ENCODE results near the gene C3orf22.

Gene C3orf22

GRCh38 chr3:126516152-126516935, 42.4 kb downstream of the C3orf22 start:
- ATAC-seq (replicated peaks) (no peak), DNase-seq (no peak)
- Mint-ChIP-seq H3K27me3 (peaks cover 0 to 22% of the 10 kb centered on the region in 2 donors), H3K4me3 (no peak overlapping the region), H3K36me3 (ENCODE audit: insufficient read depth) (no peaks in the 10 kb centered on the region), H3K27ac (no peak overlapping the region), H3K4me1 (ENCODE audit: low read depth in 2 of 2) (peaks cover 0 to under 1% of the 10 kb centered on the region in 2 donors), H3K9me3 (no peaks in the 10 kb centered on the region)

- Mint-ChIP-seq H3K36me3 (ENCODE audit: insufficient read depth) (no peaks in the 10 kb centered on the region), H3K4me1 (ENCODE audit: low read depth in 2 of 2) (peaks cover 0 to 5% of the 10 kb centered on the region in 2 donors), H3K4me3 (no peak overlapping the region), H3K27me3 (peaks cover 0 to 22% of the 10 kb centered on the region in 2 donors), H3K9me3 (no peaks in the 10 kb centered on the region), H3K27ac (no peak overlapping the region)
- no peak for ATAC-seq (replicated peaks)
- DNase-seq = no peak
These were observed 43.5 kb downstream of the C3orf22 start for GRCh38 chr3:126515066-126515706.

- DNase-seq (no peak), ATAC-seq (replicated peaks) (no peak)
- peaks cover 0 to 22% of the 10 kb centered on the region in 2 donors for H3K27me3 Mint-ChIP-seq
- H3K36me3 Mint-ChIP-seq (ENCODE audit: insufficient read depth) = no peaks in the 10 kb centered on the region
- H3K27ac Mint-ChIP-seq = no peak overlapping the region
- H3K4me3 Mint-ChIP-seq = no peak overlapping the region
- H3K9me3 Mint-ChIP-seq = no peaks in the 10 kb centered on the region
- H3K4me1 Mint-ChIP-seq (ENCODE audit: low read depth in 2 of 2) = peaks cover 0 to 5% of the 10 kb centered on the region in 2 donors
These were observed 44.6 kb downstream of the C3orf22 start for GRCh38 chr3:126514161-126514560.

GRCh38 chr3:126512916-126513650, 45.6 kb downstream of the C3orf22 start:
- H3K4me3 Mint-ChIP-seq = no peak overlapping the region
- ATAC-seq (replicated peaks) (no peak), DNase-seq (no peak)
- no peaks in the 10 kb centered on the region for H3K9me3 Mint-ChIP-seq
- H3K27ac Mint-ChIP-seq = no peak overlapping the region
- H3K27me3 Mint-ChIP-seq = peaks cover 0 to 19% of the 10 kb centered on the region in 2 donors
- peaks cover 0 to 5% of the 10 kb centered on the region in 2 donors for H3K4me1 Mint-ChIP-seq (ENCODE audit: low read depth in 2 of 2)
- H3K36me3 Mint-ChIP-seq (ENCODE audit: insufficient read depth) = no peaks in the 10 kb centered on the region

GRCh38 chr3:126512026-126512425, 46.7 kb downstream of the C3orf22 start:
- Mint-ChIP-seq H3K36me3 (ENCODE audit: insufficient read depth) (no peaks in the 10 kb centered on the region), H3K4me3 (no peak overlapping the region), H3K4me1 (ENCODE audit: low read depth in 2 of 2) (peaks cover 0 to 5% of the 10 kb centered on the region in 2 donors), H3K9me3 (no peaks in the 10 kb centered on the region), H3K27me3 (peaks cover 0 to 14% of the 10 kb centered on the region in 2 donors), H3K27ac (no peak overlapping the region)
- DNase-seq (no peak), ATAC-seq (replicated peaks) (no peak)

GRCh38 chr3:126511291-126511690, 47.4 kb downstream of the C3orf22 start:
- Mint-ChIP-seq H3K27ac (no peak overlapping the region), H3K9me3 (no peaks in the 10 kb centered on the region), H3K27me3 (peaks cover 2 to 12% of the 10 kb centered on the region in 2 donors), H3K4me3 (no peak overlapping the region), H3K4me1 (ENCODE audit: low read depth in 2 of 2) (peaks cover 0 to 5% of the 10 kb centered on the region in 2 donors), H3K36me3 (ENCODE audit: insufficient read depth) (no peaks in the 10 kb centered on the region)
- ATAC-seq (replicated peaks) (no peak), DNase-seq (no peak)

- peaks cover 5 to 21% of the 10 kb centered on the region in 2 donors for H3K27me3 Mint-ChIP-seq
- H3K9me3 Mint-ChIP-seq = no peaks in the 10 kb centered on the region
- DNase-seq (no peak), ATAC-seq (replicated peaks) (no peak)
- no peak overlapping the region for H3K27ac Mint-ChIP-seq
- no peak overlapping the region for H3K4me3 Mint-ChIP-seq
- H3K36me3 Mint-ChIP-seq (ENCODE audit: insufficient read depth) = no peaks in the 10 kb centered on the region
- H3K4me1 Mint-ChIP-seq (ENCODE audit: low read depth in 2 of 2) = peaks cover 0 to 5% of the 10 kb centered on the region in 2 donors
These were observed 48.3 kb downstream of the C3orf22 start for GRCh38 chr3:126510308-126510910.

GRCh38 chr3:126509597-126510307, 49.0 kb downstream of the C3orf22 start:
- Mint-ChIP-seq H3K27me3 (peaks cover 12 to 27% of the 10 kb centered on the region in 2 donors), H3K4me1 (ENCODE audit: low read depth in 2 of 2) (peaks cover 0 to 5% of the 10 kb centered on the region in 2 donors), H3K27ac (no peak overlapping the region), H3K4me3 (no peak overlapping the region), H3K36me3 (ENCODE audit: insufficient read depth) (no peaks in the 10 kb centered on the region), H3K9me3 (no peaks in the 10 kb centered on the region)
- DNase-seq (no peak), ATAC-seq (replicated peaks) (no peak)

- Mint-ChIP-seq H3K4me1 (ENCODE audit: low read depth in 2 of 2) (peaks cover 0 to 5% of the 10 kb centered on the region in 2 donors), H3K36me3 (ENCODE audit: insufficient read depth) (no peaks in the 10 kb centered on the region), H3K27ac (no peak overlapping the region), H3K4me3 (no peak overlapping the region), H3K9me3 (no peaks in the 10 kb centered on the region), H3K27me3 (peaks cover 12 to 30% of the 10 kb centered on the region in 2 donors)
- DNase-seq (no peak), ATAC-seq (replicated peaks) (no peak)
These were observed 50.2 kb downstream of the C3orf22 start for GRCh38 chr3:126508564-126508964.

- Mint-ChIP-seq H3K4me1 (ENCODE audit: low read depth in 2 of 2) (peaks cover 0 to 5% of the 10 kb centered on the region in 2 donors), H3K4me3 (no peak overlapping the region), H3K27ac (no peak overlapping the region), H3K36me3 (ENCODE audit: insufficient read depth) (no peaks in the 10 kb centered on the region), H3K27me3 (peaks cover 12 to 30% of the 10 kb centered on the region in 2 donors), H3K9me3 (no peaks in the 10 kb centered on the region)
- ATAC-seq (replicated peaks) (no peak), DNase-seq (no peak)
These were observed 50.8 kb downstream of the C3orf22 start for GRCh38 chr3:126507886-126508285.

GRCh38 chr3:126503701-126504100, 55.0 kb downstream of the C3orf22 start:
- Mint-ChIP-seq H3K27me3 (peaks cover 12 to 30% of the 10 kb centered on the region in 2 donors), H3K27ac (no peak overlapping the region), H3K36me3 (ENCODE audit: insufficient read depth) (no peaks in the 10 kb centered on the region), H3K4me3 (no peak overlapping the region), H3K9me3 (no peaks in the 10 kb centered on the region), H3K4me1 (ENCODE audit: low read depth in 2 of 2) (no peaks in the 10 kb centered on the region)
- no peak for DNase-seq
- ATAC-seq (replicated peaks) = no peak

- H3K27me3 Mint-ChIP-seq = peaks cover 12 to 23% of the 10 kb centered on the region in 2 donors
- H3K4me3 Mint-ChIP-seq = no peak overlapping the region
- H3K4me1 Mint-ChIP-seq (ENCODE audit: low read depth in 2 of 2) = no peaks in the 10 kb centered on the region
- no peak for DNase-seq
- H3K9me3 Mint-ChIP-seq = no peaks in the 10 kb centered on the region
- ATAC-seq (replicated peaks) = no peak
- H3K27ac Mint-ChIP-seq = no peak overlapping the region
- H3K36me3 Mint-ChIP-seq (ENCODE audit: insufficient read depth) = no peaks in the 10 kb centered on the region
These were observed 56.1 kb downstream of the C3orf22 start for GRCh38 chr3:126502656-126503055.

- no peak for DNase-seq
- Mint-ChIP-seq H3K27ac (no peak overlapping the region), H3K4me3 (no peak overlapping the region), H3K36me3 (ENCODE audit: insufficient read depth) (no peaks in the 10 kb centered on the region), H3K9me3 (no peaks in the 10 kb centered on the region), H3K4me1 (ENCODE audit: low read depth in 2 of 2) (no peaks in the 10 kb centered on the region), H3K27me3 (peaks cover 12 to 27% of the 10 kb centered on the region in 2 donors)
- no peak for ATAC-seq (replicated peaks)
These were observed 57.0 kb downstream of the C3orf22 start for GRCh38 chr3:126501736-126502135.
